Neural cell (in vitro differentiated cells): ENCODE measurements around the gene PTGDR2. TPM values are rescaled to one million over a fixed set of nuclear protein-coding genes. Genes with fewer than 3 reads are reported as not detected.

Source experiments
- H2AFZ ChIP-seq: fragments of 200-600, 300-800 bp; sonication (generic), shearing (Covaris generic); 2 replicates; pipeline ENCODE4 v1.6.0; 2014; ENCODE audit warnings: low read depth, mild to moderate bottlenecking, antibody characterized with exemption, low read length, moderate library complexity
- H3F3A ChIP-seq: fragments of 200-600 bp; shearing (Covaris generic); 2 replicates; pipeline ENCODE4 v1.6.1; 2016; ENCODE audit warnings: mild to moderate bottlenecking, moderate library complexity, mixed read lengths, antibody characterized with exemption, low read length; ENCODE audit not compliant: insufficient read depth, poor library complexity, severe bottlenecking
- H3K27ac ChIP-seq: fragments of 200-600, 300-800 bp; sonication (generic), shearing (Covaris generic); 2 replicates; pipeline ENCODE4 v1.5.1; 2014; ENCODE audit warnings: mild to moderate bottlenecking, low read length, moderate library complexity
- H3K27me3 ChIP-seq: fragments of 300-800, 200-600 bp; sonication (generic), shearing (Covaris generic); 2 replicates; pipeline ENCODE4 v1.6.0; 2014; ENCODE audit warnings: mild to moderate bottlenecking, low read depth, low read length, moderate library complexity; ENCODE audit not compliant: insufficient read depth
- H3K36me3 ChIP-seq: fragments of 300-800, 200-600 bp; sonication (generic), shearing (Covaris generic); 2 replicates; pipeline ENCODE4 v1.5.1; 2014; ENCODE audit warnings: mild to moderate bottlenecking, antibody characterized with exemption, low read length, moderate library complexity; ENCODE audit not compliant: insufficient read depth
- H3K4me2 ChIP-seq: fragments of 300-800, 200-600 bp; sonication (generic), shearing (Covaris generic); 2 replicates; pipeline ENCODE4 v1.6.0; 2014; ENCODE audit warnings: mild to moderate bottlenecking, low read length
- H3K4me3 ChIP-seq: fragments of 300-800, 200-600 bp; sonication (generic), shearing (Covaris generic); 2 replicates; pipeline ENCODE4 v1.5.1; 2014; ENCODE audit warnings: mild to moderate bottlenecking, low read length, moderate library complexity
- H3K79me2 ChIP-seq: fragments of 200-600 bp; shearing (Covaris generic); replicated peaks from 2 replicates; pipeline ENCODE4 v1.6.0; 2014; ENCODE audit warnings: mild to moderate bottlenecking, low read length, moderate library complexity; ENCODE audit not compliant: insufficient read depth
- H3K9ac ChIP-seq: fragments of 300-800, 200-600 bp; sonication (generic), shearing (Covaris generic); 2 replicates; pipeline ENCODE4 v1.6.1; 2016; ENCODE audit warnings: mild to moderate bottlenecking, low read length, mixed read lengths
- H3K9me2 ChIP-seq: fragments of 200-600 bp; shearing (Covaris generic); 2 replicates; pipeline ENCODE4 v1.6.1; 2016; ENCODE audit warnings: mild to moderate bottlenecking, low read length, mixed read lengths; ENCODE audit not compliant: insufficient read depth
- H3K9me3 ChIP-seq: fragments of 200-600, 300-800 bp; sonication (generic), shearing (Covaris generic); 2 replicates; pipeline ENCODE4 v1.6.1; 2016; ENCODE audit warnings: mild to moderate bottlenecking, mixed run types, low read length, moderate library complexity, mixed read lengths
- H4K20me1 ChIP-seq: fragments of 200-600 bp; shearing (Covaris generic); 2 replicates; pipeline ENCODE4 v1.6.1; 2016; ENCODE audit warnings: mild to moderate bottlenecking, mixed run types; ENCODE audit not compliant: insufficient read depth
- CTCF ChIP-seq: fragments of 450-650 bp; IDR thresholded peaks from 2 replicates; pipeline ENCODE4 v1.5.1; 2014; ENCODE audit warnings: antibody characterized with exemption, mild to moderate bottlenecking, moderate library complexity; ENCODE audit not compliant: poor library complexity, severe bottlenecking
- EP300 ChIP-seq: fragments of 450-650 bp; conservative IDR thresholded peaks from 2 replicates; pipeline ENCODE4 v1.6.1; 2014; ENCODE audit warnings: antibody characterized with exemption, mild to moderate bottlenecking, moderate library complexity; ENCODE audit not compliant: poor library complexity, severe bottlenecking
- EZH2 ChIP-seq: fragments of 200-600, 300-800 bp; shearing (Covaris generic), sonication (generic); IDR thresholded peaks from 2 replicates; pipeline ENCODE4 v1.6.1; 2014; ENCODE audit warnings: antibody characterized with exemption, low read length, borderline replicate concordance, mild to moderate bottlenecking; ENCODE audit not compliant: insufficient read depth, poor library complexity, severe bottlenecking
- MXI1 ChIP-seq: fragments of 450-650 bp; conservative IDR thresholded peaks from 2 replicates; pipeline ENCODE4 v1.6.1; 2014; ENCODE audit warnings: antibody characterized with exemption, mild to moderate bottlenecking; ENCODE audit not compliant: poor library complexity, severe bottlenecking
- POLR2AphosphoS5 ChIP-seq: IDR thresholded peaks from 2 replicates; pipeline ENCODE4 v1.6.1; 2012
- RAD21 ChIP-seq: fragments of 450-650 bp; conservative IDR thresholded peaks from 2 replicates; pipeline ENCODE4 v1.6.1; 2014; ENCODE audit warnings: antibody characterized with exemption, mild to moderate bottlenecking, moderate library complexity
- REST ChIP-seq: IDR thresholded peaks from 2 replicates; pipeline ENCODE4 v1.6.1; 2012; ENCODE audit warnings: borderline replicate concordance
- SMC3 ChIP-seq: fragments of 450-650 bp; conservative IDR thresholded peaks from 2 replicates; pipeline ENCODE4 v1.6.1; 2014; ENCODE audit warnings: antibody characterized with exemption, mild to moderate bottlenecking, moderate library complexity; ENCODE audit not compliant: poor library complexity
- TAF1 ChIP-seq: IDR thresholded peaks from 2 replicates; pipeline ENCODE4 v1.6.1; 2012; ENCODE audit warnings: low read depth
- polyA plus RNA-seq: library from polyadenylated mRNA; depleted of rRNA; stranded (reverse); fragments of >200 nt; gene quantifications from 2 replicates; pipeline ENCODE4 v1.2.3, GENCODE V29; 2014

The PTGDR2 gene
- polyA plus RNA-seq, 1 donor from 2014 or later: 0.51 TPM

GRCh38 chr11:60841797-60842667 is 13.7 kb downstream of the PTGDR2 start, which contains the start of gene CCDC86:
CCDC86 (plus strand) TSS chr11:60842113; CDS start chr11:60842125, 12 bp downstream.
- TF ChIP-seq CTCF (no peak), RAD21 (peak; percentile 36), MXI1 (peak; percentile 100), POLR2AphosphoS5 (peak; percentile 68), REST (peak; percentile 44), SMC3 (peak; percentile 56), TAF1 (peak; percentile 29), EP300 (peak; percentile 76), EZH2 (no peak)
- Histone ChIP-seq H3K79me2 (peaks cover 3% of the 10 kb centered on the region), H3K4me2 (peak within 1 kb of the TSS; percentile 80), H3K9ac (peak within 1 kb of the TSS; percentile 60), H3K27ac (no peak within 1 kb of the TSS), H3K9me3 (no peaks in the 10 kb centered on the region), H3K4me3 (peak within 1 kb of the TSS; percentile 92), H3K9me2 (no peaks in the 10 kb centered on the region), H3K36me3 (no peaks in the 10 kb centered on the region), H2AFZ (peak within 1 kb of the TSS; percentile 76), H3F3A (no peaks in the 10 kb centered on the region), H4K20me1 (no peaks in the 10 kb centered on the region), H3K27me3 (no peaks in the 10 kb centered on the region)

GRCh38 chr11:60840470-60841430 is 15.0 kb downstream of the PTGDR2 start:
- H3K9ac ChIP-seq: no peak overlapping the region
- H3F3A ChIP-seq: no peaks in the 10 kb centered on the region
- no peaks in the 10 kb centered on the region for H4K20me1 ChIP-seq
- H3K79me2 ChIP-seq: peaks cover 3% of the 10 kb centered on the region
- no peak overlapping the region for H3K4me3 ChIP-seq
- no peak overlapping the region for H2AFZ ChIP-seq
- no peaks in the 10 kb centered on the region for H3K9me3 ChIP-seq
- no peak for TF ChIP-seq MXI1
- TF ChIP-seq EZH2: no peak
- no peak for TF ChIP-seq POLR2AphosphoS5
- no peak overlapping the region for H3K4me2 ChIP-seq
- no peaks in the 10 kb centered on the region for H3K9me2 ChIP-seq
- H3K27ac ChIP-seq: no peak overlapping the region
- H3K36me3 ChIP-seq: no peaks in the 10 kb centered on the region
- no peaks in the 10 kb centered on the region for H3K27me3 ChIP-seq
